Mesenchymal stem cell (in vitro differentiated cells and primary cell): ENCODE results near the gene LMTK2.
A peak's percentile ranks its signal among the peaks of the same experiment; 100 is the strongest.
"Not testable (repeated sequence)": the region's sequence is repeated elsewhere in the genome, so short reads cannot be mapped to it uniquely, and the experiment has no call there.

ENCODE experiments used
- DNase-seq: peaks from one replicate; pipeline ENCODE4 v3.0.0-alpha.2; 2013
- H2AFZ ChIP-seq: one replicate; pipeline ENCODE4 v1.6.1; 2013; ENCODE audit warnings: low read depth, mild to moderate bottlenecking, control low read depth, inconsistent platforms, low read length, moderate library complexity
- H2AK5ac ChIP-seq: 2 replicates; pipeline ENCODE4 v1.6.1; 2013; ENCODE audit warnings: low read length, moderate library complexity, mild to moderate bottlenecking, inconsistent platforms; ENCODE audit not compliant: severe bottlenecking
- H2BK120ac ChIP-seq: one replicate; pipeline ENCODE4 v1.6.1; 2013; ENCODE audit warnings: low read depth, mild to moderate bottlenecking, inconsistent platforms, low read length, moderate library complexity
- H2BK12ac ChIP-seq, 2 experiments: one replicate each; pipeline ENCODE4 v1.6.1; 2013; ENCODE audit warnings: inconsistent platforms in 2 of 2, low read length in 2 of 2, mild to moderate bottlenecking in 2 of 2, moderate library complexity in 2 of 2, control low read depth in 1 of 2
- H2BK15ac ChIP-seq: one replicate; pipeline ENCODE4 v1.6.1; 2013; ENCODE audit warnings: mild to moderate bottlenecking, low read depth, inconsistent platforms; ENCODE audit not compliant: poor library complexity, severe bottlenecking
- H2BK5ac ChIP-seq: 2 replicates; pipeline ENCODE4 v1.6.1; 2013; ENCODE audit warnings: low read depth, mild to moderate bottlenecking, low read length, control low read depth, inconsistent platforms; ENCODE audit not compliant: poor library complexity, severe bottlenecking
- H3K14ac ChIP-seq, 2 experiments: one replicate each; pipeline ENCODE4 v1.6.1; 2013; ENCODE audit warnings: inconsistent platforms in 2 of 2, low read length in 2 of 2, control low read depth in 1 of 2, mild to moderate bottlenecking in 1 of 2, moderate library complexity in 1 of 2
- H3K18ac ChIP-seq, 2 experiments: one replicate each; pipeline ENCODE4 v1.6.1; 2013; ENCODE audit warnings: inconsistent platforms in 2 of 2, low read length in 2 of 2, control low read depth in 1 of 2, low read depth in 1 of 2, mild to moderate bottlenecking in 1 of 2
- H3K23ac ChIP-seq, 2 experiments: one replicate each; pipeline ENCODE4 v1.6.1; 2013; ENCODE audit warnings: inconsistent platforms in 2 of 2, low read length in 2 of 2, mild to moderate bottlenecking in 2 of 2, moderate library complexity in 2 of 2, control low read depth in 1 of 2
- H3K27ac ChIP-seq: 2 replicates; pipeline ENCODE4 v1.5.1; 2013; ENCODE audit warnings: mild to moderate bottlenecking, moderate library complexity, low read length, control low read depth, inconsistent platforms; ENCODE audit not compliant: poor library complexity, severe bottlenecking
- H3K27me3 ChIP-seq, 2 experiments: 2 replicates each; pipeline versions ENCODE4 v1.6.1 to v1.7.0; 2013; ENCODE audit warnings: low read length in 2 of 2, mild to moderate bottlenecking in 2 of 2, moderate library complexity in 2 of 2, control low read depth in 1 of 2, inconsistent platforms in 1 of 2; ENCODE audit not compliant: control insufficient read depth in 1 of 2, insufficient read depth in 1 of 2
- H3K36me3 ChIP-seq, 2 experiments: 2 replicates each; pipeline versions ENCODE4 v1.6.1 to v1.7.0; 2013; ENCODE audit warnings: low read length in 2 of 2, control low read depth in 1 of 2, inconsistent platforms in 1 of 2, low read depth in 1 of 2, mild to moderate bottlenecking in 1 of 2; ENCODE audit not compliant: insufficient read depth in 2 of 2, control insufficient read depth in 1 of 2
- H3K4ac ChIP-seq, 2 experiments: one replicate each; pipeline ENCODE4 v1.6.1; 2013; ENCODE audit warnings: inconsistent platforms in 2 of 2, low read length in 2 of 2, mild to moderate bottlenecking in 2 of 2, moderate library complexity in 2 of 2, control low read depth in 1 of 2, low read depth in 1 of 2
- H3K4me1 ChIP-seq: 2 replicates; pipeline ENCODE4 v1.6.1; 2013; ENCODE audit warnings: low read depth, low read length, control low read depth; ENCODE audit not compliant: control insufficient read depth, insufficient read depth
- H3K4me2 ChIP-seq: 2 replicates; pipeline ENCODE4 v1.6.1; 2013; ENCODE audit warnings: low read length, mild to moderate bottlenecking, inconsistent platforms; ENCODE audit not compliant: poor library complexity, severe bottlenecking
- H3K4me3 ChIP-seq, 2 experiments: 2 replicates each; pipeline versions ENCODE4 v1.5.1 to v1.7.0; 2013; ENCODE audit warnings: low read length in 2 of 2, mild to moderate bottlenecking in 2 of 2, control low read depth in 1 of 2, low read depth in 1 of 2; ENCODE audit not compliant: insufficient read depth in 1 of 2
- H3K79me1 ChIP-seq: replicated peaks from 2 replicates; pipeline ENCODE4 v1.6.1; 2013; ENCODE audit warnings: mild to moderate bottlenecking, control low read depth, low read length, inconsistent platforms; ENCODE audit not compliant: poor library complexity, severe bottlenecking
- H3K9ac ChIP-seq: 2 replicates; pipeline ENCODE4 v1.7.0; 2013; ENCODE audit warnings: mild to moderate bottlenecking, low read length, moderate library complexity
- H3K9me3 ChIP-seq: 2 replicates; pipeline ENCODE4 v1.7.0; 2013; ENCODE audit warnings: mild to moderate bottlenecking, low read length; ENCODE audit not compliant: control insufficient read depth
- H4K8ac ChIP-seq: one replicate; pipeline ENCODE4 v1.6.1; 2013; ENCODE audit warnings: inconsistent platforms, mild to moderate bottlenecking, low read length, moderate library complexity
- H4K91ac ChIP-seq: one replicate; pipeline ENCODE4 v1.6.1; 2013; ENCODE audit warnings: mild to moderate bottlenecking, low read length, inconsistent platforms
- WGBS: methylation state at CpG from one replicate; pipeline ENCODE4 v1.1.7; 2013; ENCODE audit warnings: mixed read lengths; 5-methylcytosine and 5-hydroxymethylcytosine counted together

LMTK2 gene

DNA sequence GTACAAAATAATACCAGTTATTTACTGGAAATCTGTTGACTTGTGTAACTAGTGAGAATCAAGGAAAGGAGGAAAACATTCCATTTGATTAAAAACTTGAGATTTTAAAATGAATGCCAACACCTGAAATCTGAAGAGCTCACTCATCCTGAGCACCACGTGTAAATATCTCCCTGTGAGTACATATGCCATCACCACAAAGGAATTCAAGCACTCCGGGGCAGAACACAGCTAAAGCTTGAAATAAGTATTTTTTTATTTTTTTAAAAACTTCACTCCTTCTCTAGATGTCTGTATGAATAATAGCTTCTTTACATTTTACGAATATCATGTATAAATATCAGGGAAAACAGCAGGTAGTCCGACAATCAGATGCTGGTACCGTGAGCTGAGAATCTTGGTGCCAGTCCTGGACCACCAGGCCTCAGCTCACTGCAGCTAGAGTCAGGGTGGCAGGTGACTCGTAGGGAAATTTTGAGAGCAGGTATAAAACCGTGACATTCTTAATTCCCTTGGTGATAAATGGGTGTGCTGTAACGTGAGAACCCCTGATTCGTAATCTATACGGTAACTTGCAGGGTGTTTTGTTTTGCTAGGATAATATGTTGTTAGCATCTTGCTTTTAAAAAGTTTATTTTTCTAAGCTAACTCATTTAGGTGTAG is 12.7 kb downstream of the LMTK2 start:
- Histone ChIP-seq H2AFZ (no peak overlapping the region), H2BK12ac (no peak overlapping the region), H3K4me1 (peaks cover 12% of the 10 kb centered on the region), H3K4me2 (peak overlapping the region; percentile 43), H3K18ac (peak overlapping the region in 1 of 2 experiments; percentile 18), H4K8ac (no peak overlapping the region), H3K9me3 (no peaks in the 10 kb centered on the region), H2BK120ac (no peak overlapping the region), H3K4me3 (no peak overlapping the region), H4K91ac (no peak overlapping the region), H2BK5ac (no peak overlapping the region), H2BK15ac (no peak overlapping the region), H2AK5ac (no peak overlapping the region), H3K36me3 (no peaks in the 10 kb centered on the region), H3K4ac (no peak overlapping the region), H3K23ac (no peak overlapping the region), H3K27me3 (no peaks in the 10 kb centered on the region), H3K79me1 (peaks cover 31% of the 10 kb centered on the region), H3K9ac (peak overlapping the region; percentile 63), H3K27ac (peak overlapping the region; percentile 51), H3K14ac (no peak overlapping the region)
- peak; percentile 57 for DNase-seq
- whole genome bisulfite sequencing: 53% methylated on average over 9 of the region's 10 CpGs

GRCh38 chr7:98120559-98120958 is 13.9 kb downstream of the LMTK2 start:
- WGBS: 88% methylated on average over 3 of the region's 4 CpGs
- no peak overlapping the region for H3K4me2 ChIP-seq
- H3K4me3 ChIP-seq: no peak overlapping the region
- no peak overlapping the region for H3K27ac ChIP-seq
- H2BK5ac ChIP-seq: no peak overlapping the region
- no peak overlapping the region for H2BK15ac ChIP-seq
- no peak overlapping the region for H3K4ac ChIP-seq
- H3K79me1 ChIP-seq: peaks cover 29% of the 10 kb centered on the region
- H3K9me3 ChIP-seq: no peaks in the 10 kb centered on the region
- no peaks in the 10 kb centered on the region for H3K36me3 ChIP-seq
- H3K14ac ChIP-seq: no peak overlapping the region
- DNase-seq: no peak
- no peak overlapping the region for H2AFZ ChIP-seq
- peak overlapping the region; percentile 63 for H3K9ac ChIP-seq
- no peak overlapping the region for H4K91ac ChIP-seq
- no peak overlapping the region for H2BK12ac ChIP-seq
- H4K8ac ChIP-seq: no peak overlapping the region
- no peaks in the 10 kb centered on the region for H3K27me3 ChIP-seq
- no peak overlapping the region for H3K18ac ChIP-seq
- no peak overlapping the region for H3K23ac ChIP-seq
- peaks cover 11% of the 10 kb centered on the region for H3K4me1 ChIP-seq
- H2AK5ac ChIP-seq: peak overlapping the region; percentile 43
- H2BK120ac ChIP-seq: no peak overlapping the region

GRCh38 chr7:98121388-98121787 is 14.7 kb downstream of the LMTK2 start:
- WGBS: 90% methylated on average over 7 of the region's 7 CpGs
- H3K4me1 ChIP-seq: peaks cover 12% of the 10 kb centered on the region
- not testable (repeated sequence) for H4K8ac ChIP-seq, H3K18ac ChIP-seq, H3K4ac ChIP-seq, H2AK5ac ChIP-seq, H2BK15ac ChIP-seq, H2BK12ac ChIP-seq, H2AFZ ChIP-seq, H3K14ac ChIP-seq, H3K4me3 ChIP-seq, H3K27me3 ChIP-seq, H4K91ac ChIP-seq, DNase-seq, H2BK120ac ChIP-seq, H3K36me3 ChIP-seq, H3K23ac ChIP-seq, H3K27ac ChIP-seq, H3K4me2 ChIP-seq, H3K9ac ChIP-seq, H2BK5ac ChIP-seq, H3K9me3 ChIP-seq
- peaks cover 32% of the 10 kb centered on the region for H3K79me1 ChIP-seq

- Histone ChIP-seq H2AFZ (no peak overlapping the region), H2AK5ac (no peak overlapping the region), H2BK15ac (no peak overlapping the region), H3K79me1 (peaks cover 34% of the 10 kb centered on the region), H2BK120ac (no peak overlapping the region), H3K9ac (no peak overlapping the region), H3K4me1 (peaks cover 11% of the 10 kb centered on the region), H3K4me2 (no peak overlapping the region), H4K91ac (no peak overlapping the region), H3K4me3 (no peak overlapping the region), H3K14ac (no peak overlapping the region), H2BK5ac (no peak overlapping the region), H3K27ac (no peak overlapping the region), H3K18ac (no peak overlapping the region), H3K27me3 (no peaks in the 10 kb centered on the region), H3K9me3 (no peaks in the 10 kb centered on the region), H3K4ac (no peak overlapping the region), H4K8ac (no peak overlapping the region), H2BK12ac (no peak overlapping the region), H3K36me3 (no peaks in the 10 kb centered on the region), H3K23ac (no peak overlapping the region)
- peak; percentile 23 for DNase-seq
- 93% methylated on average over 4 of the region's 4 CpGs for WGBS
Observed at GRCh38 chr7:98123365-98123696, 16.7 kb downstream of the LMTK2 start.
